Measurements from ENCODE around the gene KRT75.

GRCh38 chr12:52438305-52439301 lies 4.4 kb upstream of the KRT75 start:
- TF ChIP-seq POLR2A (IDR thresholded peaks at IDR 0.05; ENCODE audit: low read depth, low read length) = no peak
- no peak for TF ChIP-seq POLR2AphosphoS5 (IDR thresholded peaks at IDR 0.05; ENCODE audit: low read depth, low read length)
- no peak for TF ChIP-seq TAF1 (IDR thresholded peaks at IDR 0.05; ENCODE audit: borderline replicate concordance, low read depth, low read length)

All from GM12892 (cell line).